ENCODE measurements around the gene SPEF2.

SPEF2 gene

DNA sequence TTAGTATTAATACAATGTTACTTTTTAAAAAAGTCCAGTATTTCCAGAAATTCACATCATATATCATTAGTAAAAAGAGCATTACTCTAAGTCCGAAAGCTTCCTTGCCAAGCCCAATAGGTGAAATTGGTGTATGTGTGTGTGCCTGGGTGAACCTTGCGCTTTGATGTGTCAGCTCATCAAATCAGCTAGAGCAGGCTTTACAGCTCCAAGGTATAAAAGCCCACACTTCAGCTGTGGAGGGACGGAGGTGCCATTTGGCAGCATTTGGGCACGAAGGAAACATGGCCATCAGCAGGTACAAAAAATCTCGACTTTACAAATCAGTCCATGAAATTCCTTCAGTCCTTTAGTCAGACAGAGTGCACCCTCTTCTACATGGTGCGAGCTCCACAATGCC lies 162.6 kb downstream of the SPEF2 start:
- H3K9me3 ChIP-seq, result no peaks in the 10 kb centered on the region
- no peaks in the 10 kb centered on the region for H3K4me1 ChIP-seq
- TF ChIP-seq, protein P1, sequence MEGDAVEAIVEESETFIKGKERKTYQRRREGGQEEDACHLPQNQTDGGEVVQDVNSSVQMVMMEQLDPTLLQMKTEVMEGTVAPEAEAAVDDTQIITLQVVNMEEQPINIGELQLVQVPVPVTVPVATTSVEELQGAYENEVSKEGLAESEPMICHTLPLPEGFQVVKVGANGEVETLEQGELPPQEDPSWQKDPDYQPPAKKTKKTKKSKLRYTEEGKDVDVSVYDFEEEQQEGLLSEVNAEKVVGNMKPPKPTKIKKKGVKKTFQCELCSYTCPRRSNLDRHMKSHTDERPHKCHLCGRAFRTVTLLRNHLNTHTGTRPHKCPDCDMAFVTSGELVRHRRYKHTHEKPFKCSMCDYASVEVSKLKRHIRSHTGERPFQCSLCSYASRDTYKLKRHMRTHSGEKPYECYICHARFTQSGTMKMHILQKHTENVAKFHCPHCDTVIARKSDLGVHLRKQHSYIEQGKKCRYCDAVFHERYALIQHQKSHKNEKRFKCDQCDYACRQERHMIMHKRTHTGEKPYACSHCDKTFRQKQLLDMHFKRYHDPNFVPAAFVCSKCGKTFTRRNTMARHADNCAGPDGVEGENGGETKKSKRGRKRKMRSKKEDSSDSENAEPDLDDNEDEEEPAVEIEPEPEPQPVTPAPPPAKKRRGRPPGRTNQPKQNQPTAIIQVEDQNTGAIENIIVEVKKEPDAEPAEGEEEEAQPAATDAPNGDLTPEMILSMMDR (IDR thresholded peaks at IDR 0.05; ENCODE audit: low read depth, low read length), result no peak
- no peaks in the 10 kb centered on the region; the same call in 1 of the 2 replicates for H3K27me3 ChIP-seq
- DNase-seq, result no peak
- no peak overlapping the region for H3K4me3 ChIP-seq (ENCODE audit: low read depth, low read length)
- no peaks in the 10 kb centered on the region for H3K36me3 ChIP-seq

DNA sequence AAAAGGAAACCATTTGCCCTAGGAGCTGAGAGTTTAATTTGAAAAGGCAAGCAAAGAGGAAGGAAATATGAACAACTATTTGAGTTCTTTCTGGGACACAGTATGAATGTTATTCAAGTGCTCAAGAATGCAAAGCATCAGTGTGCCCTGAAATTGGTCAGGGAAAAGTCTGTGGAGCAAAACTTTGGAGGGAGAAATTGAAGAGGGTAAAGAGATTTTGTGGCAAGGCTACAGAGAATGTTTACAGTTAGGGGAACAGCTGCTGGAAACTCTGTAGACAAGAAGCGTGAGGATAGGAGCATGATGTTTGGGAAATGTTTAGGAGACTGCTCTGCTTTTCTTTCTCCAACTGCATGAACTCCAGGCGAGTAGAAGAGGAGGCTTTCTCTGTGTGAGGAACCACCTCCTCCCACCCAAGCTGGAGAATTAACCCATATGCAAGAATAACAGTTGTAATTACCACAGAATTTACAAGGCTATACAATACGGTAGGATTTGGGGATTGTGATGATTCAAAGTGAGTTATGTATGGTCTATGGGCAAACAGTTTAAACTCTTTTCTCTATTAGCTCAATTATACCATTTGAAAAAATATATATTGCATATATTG lies 163.6 kb downstream of the SPEF2 start:
- Histone ChIP-seq H3K36me3 (no peaks in the 10 kb centered on the region), H3K4me3 (ENCODE audit: low read depth, low read length) (no peak overlapping the region), H3K27me3 (no peaks in the 10 kb centered on the region; the same call in 1 of the 2 replicates), H3K9me3 (no peaks in the 10 kb centered on the region), H3K4me1 (no peaks in the 10 kb centered on the region)
- TF ChIP-seq, protein P1 (IDR thresholded peaks at IDR 0.05; ENCODE audit: low read depth, low read length), result no peak
- no peak for DNase-seq

DNA sequence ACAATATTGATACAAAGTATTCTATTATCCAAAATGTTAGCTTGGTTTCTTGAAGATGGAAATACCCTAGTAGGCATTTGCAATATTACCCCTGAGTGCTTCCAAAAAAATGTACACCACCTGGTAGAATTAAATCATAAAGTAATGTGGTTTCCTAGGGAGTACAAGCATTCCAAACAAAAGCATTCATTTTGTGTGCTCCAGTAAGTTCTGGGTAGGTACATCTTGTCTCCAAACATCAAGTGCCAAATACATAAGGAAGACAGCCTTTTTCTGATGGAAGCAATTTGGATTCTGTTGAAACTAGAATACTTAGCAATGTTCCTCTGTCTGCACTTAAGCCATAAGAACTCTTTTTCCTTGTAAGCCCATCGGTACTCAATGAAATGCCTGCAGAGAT lies 165.9 kb downstream of the SPEF2 start:
- Histone ChIP-seq H3K4me1 (no peaks in the 10 kb centered on the region; the same call in 1 of the 2 replicates), H3K36me3 (no peaks in the 10 kb centered on the region), H3K27me3 (no peaks in the 10 kb centered on the region), H3K9me3 (no peaks in the 10 kb centered on the region), H3K4me3 (ENCODE audit: low read depth, low read length) (no peak overlapping the region)
- DNase-seq, result no peak
- TF ChIP-seq, protein P1 (IDR thresholded peaks at IDR 0.05; ENCODE audit: low read depth, low read length), result no peak

DNA sequence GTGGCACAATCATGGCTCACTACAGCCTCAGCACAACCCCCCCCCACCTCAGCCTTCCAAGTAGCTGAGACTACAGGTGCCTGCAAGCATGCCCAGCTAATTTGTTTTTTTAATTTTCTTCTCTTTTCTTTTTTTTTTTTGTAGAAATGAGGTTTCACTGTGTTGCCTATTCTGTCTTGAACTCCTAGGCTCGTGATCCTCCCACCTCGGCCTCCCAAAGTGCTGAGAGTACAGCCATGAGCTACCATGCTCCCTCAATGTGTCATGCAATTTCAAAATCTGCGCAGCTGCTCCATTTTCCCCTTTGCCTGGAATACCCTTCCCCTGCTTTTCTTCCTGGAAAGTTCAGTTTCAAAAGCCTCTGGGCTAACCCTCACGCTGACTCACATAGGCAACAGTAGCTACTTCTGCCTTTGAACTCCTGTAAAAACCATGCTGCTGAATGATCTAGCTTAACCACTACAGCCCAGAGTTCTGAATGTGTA lies 168.0 kb downstream of the SPEF2 start:
- H3K4me1 ChIP-seq, result no peaks in the 10 kb centered on the region; the same call in 1 of the 2 replicates
- TF ChIP-seq, protein P1 (IDR thresholded peaks at IDR 0.05; ENCODE audit: low read depth, low read length), result no peak
- no peak for DNase-seq

DNA sequence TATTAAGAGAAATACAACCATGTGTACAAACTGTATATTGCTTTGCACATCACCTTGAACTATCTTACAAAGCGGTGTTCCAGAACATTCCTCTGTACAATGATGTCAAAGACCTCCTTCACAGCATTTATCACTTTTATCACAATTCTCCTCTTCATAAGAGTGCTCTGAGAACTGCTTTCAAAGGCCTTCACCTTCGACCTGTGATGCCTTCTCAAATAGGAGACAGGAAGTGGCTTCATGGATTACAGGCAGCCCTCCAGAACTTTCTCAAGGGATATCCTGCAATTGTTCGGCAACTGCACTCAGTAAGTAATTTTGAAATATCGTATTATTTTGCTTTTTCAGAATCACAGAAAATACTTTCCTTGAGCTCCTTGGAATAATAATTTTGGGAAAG lies 171.1 kb downstream of the SPEF2 start:
- H3K4me3 ChIP-seq (ENCODE audit: low read depth, low read length), result no peak overlapping the region
- no peaks in the 10 kb centered on the region for H3K27me3 ChIP-seq
- TF ChIP-seq, protein P1 (IDR thresholded peaks at IDR 0.05; ENCODE audit: low read depth, low read length), result no peak
- no peaks in the 10 kb centered on the region for H3K9me3 ChIP-seq
- no peak for DNase-seq
- H3K36me3 ChIP-seq, result no peaks in the 10 kb centered on the region
- no peaks in the 10 kb centered on the region; the same call in 1 of the 2 replicates for H3K4me1 ChIP-seq

More for the DNA sequence above, 168.0 kb downstream of the SPEF2 start:
- Histone ChIP-seq H3K27me3 (no peaks in the 10 kb centered on the region), H3K36me3 (no peaks in the 10 kb centered on the region), H3K9me3 (no peaks in the 10 kb centered on the region), H3K4me3 (ENCODE audit: low read depth, low read length) (no peak overlapping the region)

DNA sequence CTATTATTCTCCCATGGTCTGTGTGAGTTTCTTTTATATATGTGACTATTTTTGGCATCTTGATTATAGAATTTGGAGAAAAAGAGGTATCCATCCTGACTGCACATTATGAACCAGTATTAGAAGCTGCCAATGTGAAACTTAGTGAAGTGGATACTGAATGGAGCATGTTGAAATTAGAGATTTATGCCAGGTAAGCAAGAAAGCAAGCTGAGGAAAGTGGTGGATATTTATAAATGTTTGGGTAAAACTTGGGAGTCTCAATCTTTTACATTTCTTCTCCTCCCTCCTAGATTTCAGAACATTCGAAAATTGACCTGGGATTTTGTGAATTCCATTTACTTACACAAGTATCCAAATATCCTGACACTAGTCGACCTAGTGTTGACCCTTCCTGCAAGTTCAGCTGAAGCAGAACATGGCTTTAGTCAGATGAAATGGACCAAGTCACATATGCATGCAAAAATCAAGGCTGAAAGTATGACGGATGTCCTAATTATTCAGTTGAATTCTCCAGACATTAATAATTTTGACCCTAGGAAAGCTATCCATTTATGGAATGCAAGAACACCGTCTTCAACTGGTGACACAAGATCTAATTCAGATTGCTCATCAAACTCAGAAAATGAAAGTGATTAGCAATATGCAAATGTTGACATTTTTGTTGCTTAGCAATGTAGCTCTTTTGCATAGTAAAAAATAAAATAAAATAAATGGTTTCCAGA lies 172.2 kb downstream of the SPEF2 start:
- no peaks in the 10 kb centered on the region; the same call in 1 of the 2 replicates for H3K4me1 ChIP-seq
- no peaks in the 10 kb centered on the region for H3K9me3 ChIP-seq
- TF ChIP-seq, protein P1 (IDR thresholded peaks at IDR 0.05; ENCODE audit: low read depth, low read length), result no peak
- no peak for DNase-seq
- H3K4me3 ChIP-seq (ENCODE audit: low read depth, low read length), result no peak overlapping the region
- no peaks in the 10 kb centered on the region for H3K27me3 ChIP-seq
- H3K36me3 ChIP-seq, result no peaks in the 10 kb centered on the region
